ENCODE results near the gene MECR. TPM values are rescaled to one million over a fixed set of nuclear protein-coding genes. Genes with fewer than 3 reads are reported as not detected.

Gene MECR
- polyA plus RNA-seq, 1 of the 3 experiments (the other 2 are of a cell fraction): 38.3 TPM

GRCh38 chr1:29208442-29208841, 22.3 kb downstream of the MECR start:
- H3K4me3 ChIP-seq (ENCODE audit: low read depth in 2 of 2, low read length in 1 of 2): no peak overlapping the region
- no peaks in the 10 kb centered on the region for H3K9me3 ChIP-seq
- peaks cover 18 to 32% of the 10 kb centered on the region in 2 experiments for H3K36me3 ChIP-seq (replicated peaks in 1 of 2; ENCODE audit: control insufficient read depth in 1 of 2, insufficient read depth in 2 of 2, low read length in 1 of 2)
- no peak overlapping the region for H3K4me2 ChIP-seq
- H3K27me3 ChIP-seq (ENCODE audit: insufficient read depth): no peaks in the 10 kb centered on the region
- no peak overlapping the region for H3K27ac ChIP-seq (ENCODE audit: low read depth in 2 of 2, low read length in 1 of 2)
- 82% methylated on average over 4 of the region's 4 CpGs for WGBS (ENCODE audit: low lambda C conversion rate)
- H2AFZ ChIP-seq (ENCODE audit: low read depth): no peak overlapping the region
- no peaks in the 10 kb centered on the region for H3K79me2 ChIP-seq (ENCODE audit: insufficient read depth)
- ChIA-PET POLR2A (no interaction called here), CTCF (interaction anchor here (1.1 kb wide), 1 partner anchor 14 kb away, joined by 3 read pairs; no protein-coding TSS in a partner anchor)
- no peak overlapping the region for H3K9ac ChIP-seq
- H3K4me1 ChIP-seq (ENCODE audit: control insufficient read depth in 1 of 2, insufficient read depth in 2 of 2, low read depth in 1 of 2, low read length in 1 of 2): peaks cover 0 to 8% of the 10 kb centered on the region in 2 experiments; a peak in 2 of 4 replicates
- no peaks in the 10 kb centered on the region for H4K20me1 ChIP-seq (ENCODE audit: insufficient read depth)
- no peak for DNase-seq
- no peaks in the 10 kb centered on the region for H3K9me2 ChIP-seq
- TF ChIP-seq TCF12 (IDR thresholded peaks at IDR 0.05) (no peak), TEAD4 (IDR thresholded peaks at IDR 0.05; ENCODE audit: borderline replicate concordance, insufficient read depth) (no peak), RCOR1 (IDR thresholded peaks at IDR 0.05; ENCODE audit: low read length) (no peak), FOXJ3 (CRISPR knock-in tag; IDR thresholded peaks at IDR 0.05) (no peak), RAD21 (IDR thresholded peaks at IDR 0.05; ENCODE audit: low read length) (no peak), NFIC (IDR thresholded peaks at IDR 0.05; ENCODE audit: borderline replicate concordance) (no peak), ELF1 (IDR thresholded peaks at IDR 0.05) (no peak), EZH2phosphoT487 (IDR thresholded peaks at IDR 0.05; ENCODE audit: borderline replicate concordance, low read depth) (no peak), MEF2A (IDR thresholded peaks at IDR 0.05; ENCODE audit: borderline replicate concordance, low read depth) (no peak), USF2 (IDR thresholded peaks at IDR 0.05; ENCODE audit: borderline replicate concordance, low read depth, low read length) (no peak)
- peaks cover 3% of the 10 kb centered on the region for H3F3A ChIP-seq (replicated peaks; ENCODE audit: insufficient read depth)

GRCh38 chr1:29202584-29203340, 28.0 kb downstream of the MECR start:
- Histone ChIP-seq H3K9me2 (no peaks in the 10 kb centered on the region), H3K9ac (peak overlapping the region; percentile 44; the same call in 1 of the 2 replicates), H3K4me2 (peak overlapping the region; percentile 54; the same call in 1 of the 2 replicates), H3K4me3 (ENCODE audit: low read depth in 2 of 2, low read length in 1 of 2) (no peak overlapping the region; a peak in 1 of 4 replicates), H3K27ac (ENCODE audit: low read depth in 2 of 2, low read length in 1 of 2) (peak overlapping the region; percentile 62 to 83), H3K4me1 (ENCODE audit: control insufficient read depth in 1 of 2, insufficient read depth in 2 of 2, low read depth in 1 of 2, low read length in 1 of 2) (peaks cover 9 to 12% of the 10 kb centered on the region in 2 experiments; a peak in 2 of 4 replicates), H2AFZ (ENCODE audit: low read depth) (peak overlapping the region; percentile 84; the same call in 1 of the 2 replicates), H4K20me1 (ENCODE audit: insufficient read depth) (no peaks in the 10 kb centered on the region), H3K27me3 (ENCODE audit: insufficient read depth) (no peaks in the 10 kb centered on the region), H3F3A (replicated peaks; ENCODE audit: insufficient read depth) (peaks cover 8% of the 10 kb centered on the region), H3K79me2 (ENCODE audit: insufficient read depth) (no peaks in the 10 kb centered on the region), H3K36me3 (replicated peaks in 1 of 2; ENCODE audit: control insufficient read depth in 1 of 2, insufficient read depth in 2 of 2, low read length in 1 of 2) (peaks cover 21 to 23% of the 10 kb centered on the region in 2 experiments), H3K9me3 (no peaks in the 10 kb centered on the region)
- DNase-seq: peak; percentile 90
- POLR2A ChIA-PET: no interaction called here
- CTCF ChIA-PET: interaction anchor here (0.6 to 6.1 kb wide), 53 partner anchors 9 to 375 kb away, joined by 3 to 95 read pairs (median 4); partner anchors contain the start of genes PTPRU, SRSF4 and TMEM200B
- 26% methylated on average over 11 of the region's 14 CpGs for WGBS (ENCODE audit: low lambda C conversion rate)
- TF ChIP-seq RFX5 (IDR thresholded peaks at IDR 0.05; ENCODE audit: low read length) (no peak; the same call in 1 of the 2 replicates), RAD21 (IDR thresholded peaks at IDR 0.05; ENCODE audit: low read length) (peak; percentile 97), FOXJ3 (CRISPR knock-in tag; IDR thresholded peaks at IDR 0.05) (no peak), NFIC (IDR thresholded peaks at IDR 0.05; ENCODE audit: borderline replicate concordance) (peak; percentile 49; the same call in 1 of the 2 replicates), USF1 (IDR thresholded peaks at IDR 0.05; ENCODE audit: borderline replicate concordance, low read depth) (no peak), MAX (IDR thresholded peaks at IDR 0.05; ENCODE audit: low read depth) (no peak), TEAD4 (IDR thresholded peaks at IDR 0.05; ENCODE audit: borderline replicate concordance, insufficient read depth) (no peak), RCOR1 (IDR thresholded peaks at IDR 0.05; ENCODE audit: low read length) (peak; percentile 70), TCF12 (IDR thresholded peaks at IDR 0.05) (peak; percentile 93), EP300 (IDR thresholded peaks at IDR 0.05; ENCODE audit: borderline replicate concordance in 1 of 2, low read depth in 1 of 2, low read length in 1 of 2) (peak in 1 of 2 experiments; percentile 21; a peak in 1 of 4 replicates), SMC3 (IDR thresholded peaks at IDR 0.05; ENCODE audit: low read depth, low read length) (peak; percentile 92), JUND (IDR thresholded peaks at IDR 0.05) (peak; percentile 93), CTCF (IDR thresholded peaks at IDR 0.05) (peak; percentile 98), MXI1 (IDR thresholded peaks at IDR 0.05; ENCODE audit: low read depth, low read length) (peak; percentile 35; the same call in 1 of the 2 replicates), CHD2 (IDR thresholded peaks at IDR 0.05; ENCODE audit: low read length, partially characterized antibody) (peak; percentile 47), PBX3 (IDR thresholded peaks at IDR 0.05) (peak; percentile 83), GABPA (IDR thresholded peaks at IDR 0.05; ENCODE audit: low read depth) (no peak), POLR2AphosphoS5 (IDR thresholded peaks at IDR 0.05; ENCODE audit: low read depth, low read length) (peak; percentile 40; the same call in 1 of the 2 replicates)
